Progenitor cell of endocrine pancreas (in vitro differentiated cells): ENCODE measurements around the gene MACC1. TPM values are rescaled to one million over a fixed set of nuclear protein-coding genes. Genes with fewer than 3 reads are reported as not detected.

ENCODE experiments used
- DNase-seq: peaks from one replicate; pipeline ENCODE4 v3.0.0; 2021; ENCODE audit warnings: low spot score; ENCODE audit not compliant: unreplicated experiment
- H3K27ac Mint-ChIP-seq: 2 replicates; pipeline ENCODE4 v1.8.0; 2021; ENCODE audit warnings: mild to moderate bottlenecking, moderate library complexity, mixed read lengths
- H3K27me3 Mint-ChIP-seq: 2 replicates; pipeline ENCODE4 v1.8.0; 2021; ENCODE audit warnings: mixed read lengths
- H3K36me3 Mint-ChIP-seq: 2 replicates; pipeline ENCODE4 v1.8.0; 2022; ENCODE audit warnings: mixed read lengths; ENCODE audit not compliant: insufficient read depth
- H3K4me1 Mint-ChIP-seq: 2 replicates; pipeline ENCODE4 v1.8.0; 2021; ENCODE audit warnings: low read depth, mixed read lengths
- H3K4me3 Mint-ChIP-seq: 2 replicates; pipeline ENCODE4 v1.8.0; 2021; ENCODE audit warnings: low read depth, mild to moderate bottlenecking, moderate library complexity, mixed read lengths
- H3K9me3 Mint-ChIP-seq: 2 replicates; pipeline ENCODE4 v1.8.0; 2021; ENCODE audit warnings: low read depth, mixed read lengths
- total RNA-seq: library from RNA; stranded (reverse); gene quantifications from 2 replicates; pipeline ENCODE4 v1.2.1, GENCODE V29; 2021
- TF ChIP-seq, protein P1 (sequence below): fragments of 200-600 bp; sonication (generic); IDR thresholded peaks from one replicate; pipeline ENCODE4 v1.5.0; 2021; ENCODE audit warnings: antibody characterized with exemption, mild to moderate bottlenecking; ENCODE audit not compliant: unreplicated experiment

Gene MACC1
- total RNA-seq, 1 donor from 2014 or later = 16.1 TPM

DNA sequence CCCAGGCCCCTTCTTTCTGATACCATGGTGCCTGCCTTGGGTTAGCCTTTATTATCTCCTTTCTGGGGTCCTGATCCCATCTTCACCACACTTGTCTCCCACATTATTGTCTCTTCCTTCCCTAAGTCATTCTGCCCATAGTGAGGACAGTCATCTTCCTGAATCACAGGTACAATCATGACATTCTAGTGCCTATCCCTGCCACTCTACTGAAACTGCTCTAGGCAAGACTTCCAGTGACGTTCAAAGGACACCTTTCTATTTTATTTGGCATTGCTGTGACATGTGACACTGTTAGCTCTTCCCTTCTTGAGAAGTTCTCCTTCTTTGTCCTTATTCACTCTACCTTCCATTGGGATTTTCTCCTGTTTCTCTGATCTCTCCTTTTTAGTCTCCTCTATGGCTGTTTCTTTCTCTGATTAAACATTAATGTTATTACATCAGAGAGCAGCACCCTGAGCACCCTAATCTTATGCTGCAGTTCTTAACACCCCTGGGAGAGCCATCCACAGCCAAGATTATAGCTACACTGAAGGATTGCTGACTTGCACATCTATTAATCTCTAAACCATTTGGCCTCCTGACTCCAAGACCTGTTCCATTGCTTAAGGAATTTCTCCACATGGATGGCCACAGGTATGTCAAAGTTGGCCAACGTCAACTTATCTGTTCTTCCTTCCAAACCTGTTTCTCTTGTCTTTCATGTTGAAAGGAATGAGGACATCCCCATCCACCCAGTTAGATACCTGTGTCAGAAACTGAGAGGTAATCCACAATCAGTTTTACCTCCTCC is 10.9 kb downstream of the MACC1 start:
- DNase-seq = no peak
- H3K4me1 Mint-ChIP-seq = peaks cover 2% of the 10 kb centered on the region
- H3K4me3 Mint-ChIP-seq = no peak overlapping the region
- no peak overlapping the region for H3K27ac Mint-ChIP-seq
- TF ChIP-seq, protein P1, sequence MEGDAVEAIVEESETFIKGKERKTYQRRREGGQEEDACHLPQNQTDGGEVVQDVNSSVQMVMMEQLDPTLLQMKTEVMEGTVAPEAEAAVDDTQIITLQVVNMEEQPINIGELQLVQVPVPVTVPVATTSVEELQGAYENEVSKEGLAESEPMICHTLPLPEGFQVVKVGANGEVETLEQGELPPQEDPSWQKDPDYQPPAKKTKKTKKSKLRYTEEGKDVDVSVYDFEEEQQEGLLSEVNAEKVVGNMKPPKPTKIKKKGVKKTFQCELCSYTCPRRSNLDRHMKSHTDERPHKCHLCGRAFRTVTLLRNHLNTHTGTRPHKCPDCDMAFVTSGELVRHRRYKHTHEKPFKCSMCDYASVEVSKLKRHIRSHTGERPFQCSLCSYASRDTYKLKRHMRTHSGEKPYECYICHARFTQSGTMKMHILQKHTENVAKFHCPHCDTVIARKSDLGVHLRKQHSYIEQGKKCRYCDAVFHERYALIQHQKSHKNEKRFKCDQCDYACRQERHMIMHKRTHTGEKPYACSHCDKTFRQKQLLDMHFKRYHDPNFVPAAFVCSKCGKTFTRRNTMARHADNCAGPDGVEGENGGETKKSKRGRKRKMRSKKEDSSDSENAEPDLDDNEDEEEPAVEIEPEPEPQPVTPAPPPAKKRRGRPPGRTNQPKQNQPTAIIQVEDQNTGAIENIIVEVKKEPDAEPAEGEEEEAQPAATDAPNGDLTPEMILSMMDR = no peak
- peaks cover 33% of the 10 kb centered on the region for H3K9me3 Mint-ChIP-seq
- H3K27me3 Mint-ChIP-seq = no peaks in the 10 kb centered on the region
- H3K36me3 Mint-ChIP-seq = peaks cover 32% of the 10 kb centered on the region

DNA sequence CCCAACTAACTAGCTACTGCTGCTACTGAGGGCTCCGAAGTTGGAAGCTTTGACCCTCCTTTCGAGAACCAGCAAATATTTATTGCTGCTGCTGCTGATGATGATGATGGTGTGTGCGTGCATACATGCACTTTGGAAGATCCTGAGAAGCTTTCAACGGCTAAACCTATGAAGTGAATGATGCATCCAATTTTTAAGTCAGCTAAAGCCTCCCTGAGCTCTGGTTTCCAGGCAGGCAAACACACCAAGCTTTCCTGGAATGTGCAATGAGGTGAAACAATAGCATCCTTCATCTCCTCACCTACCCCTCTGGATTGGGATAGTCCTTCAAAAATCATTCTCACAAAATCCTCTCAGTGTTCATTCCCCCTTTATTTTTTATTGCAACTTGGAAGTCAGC is 13.9 kb downstream of the MACC1 start:
- TF ChIP-seq, protein P1 = no peak
- Mint-ChIP-seq H3K27ac (no peak overlapping the region), H3K9me3 (peaks cover 14% of the 10 kb centered on the region), H3K36me3 (peaks cover 14% of the 10 kb centered on the region), H3K27me3 (no peaks in the 10 kb centered on the region), H3K4me1 (peaks cover 11% of the 10 kb centered on the region), H3K4me3 (no peak overlapping the region)
- no peak for DNase-seq

DNA sequence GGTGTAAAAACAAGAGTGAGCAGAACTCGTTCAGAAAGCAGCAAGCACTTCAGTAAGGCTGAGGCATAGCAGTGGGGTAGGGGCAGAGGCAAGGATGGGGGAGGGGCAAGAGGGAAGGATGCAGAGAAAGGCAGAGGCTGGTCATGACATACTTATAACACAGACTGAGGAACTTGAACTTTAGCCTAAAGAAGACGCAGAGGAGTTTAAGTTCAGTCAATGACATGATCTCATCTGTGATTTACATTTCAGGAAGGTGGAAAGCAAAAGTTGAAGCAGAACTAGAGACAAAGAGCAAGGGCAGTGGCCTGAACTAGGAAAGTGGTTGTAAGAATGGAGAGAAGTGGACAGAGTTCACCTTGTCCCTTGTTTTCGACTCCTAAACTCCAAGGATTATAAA is 15.8 kb downstream of the MACC1 start:
- DNase-seq = no peak
- no peak overlapping the region for H3K27ac Mint-ChIP-seq
- H3K4me3 Mint-ChIP-seq = no peak overlapping the region
- H3K36me3 Mint-ChIP-seq = peaks cover 9% of the 10 kb centered on the region
- H3K9me3 Mint-ChIP-seq = peaks cover 4% of the 10 kb centered on the region
- TF ChIP-seq, protein P1 = no peak
- no peaks in the 10 kb centered on the region for H3K27me3 Mint-ChIP-seq
- peaks cover 25% of the 10 kb centered on the region for H3K4me1 Mint-ChIP-seq

DNA sequence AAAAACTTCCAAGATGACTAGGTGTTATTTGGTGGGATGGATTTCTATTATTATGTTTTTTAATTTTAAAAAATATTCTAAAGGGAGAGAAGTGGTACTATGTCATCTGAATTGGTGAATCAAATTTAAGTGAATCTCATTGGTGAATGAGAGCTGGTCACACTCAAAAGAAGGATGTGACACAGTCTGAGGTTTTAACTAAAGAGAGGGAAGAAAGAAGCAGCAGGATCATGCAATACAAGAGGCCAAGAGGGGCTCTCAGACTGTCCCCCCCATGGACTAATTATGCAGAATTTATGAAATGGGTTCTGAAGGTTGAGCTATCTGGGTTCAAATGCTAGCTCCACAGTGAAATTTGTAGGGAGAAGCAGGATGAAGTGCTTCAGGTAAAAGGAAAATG is 16.2 kb downstream of the MACC1 start:
- Mint-ChIP-seq H3K36me3 (peaks cover 6% of the 10 kb centered on the region), H3K9me3 (peaks cover under 1% of the 10 kb centered on the region), H3K4me3 (no peak overlapping the region), H3K27ac (no peak overlapping the region), H3K27me3 (no peaks in the 10 kb centered on the region), H3K4me1 (peaks cover 25% of the 10 kb centered on the region)
- DNase-seq = no peak
- TF ChIP-seq, protein P1 = no peak

DNA sequence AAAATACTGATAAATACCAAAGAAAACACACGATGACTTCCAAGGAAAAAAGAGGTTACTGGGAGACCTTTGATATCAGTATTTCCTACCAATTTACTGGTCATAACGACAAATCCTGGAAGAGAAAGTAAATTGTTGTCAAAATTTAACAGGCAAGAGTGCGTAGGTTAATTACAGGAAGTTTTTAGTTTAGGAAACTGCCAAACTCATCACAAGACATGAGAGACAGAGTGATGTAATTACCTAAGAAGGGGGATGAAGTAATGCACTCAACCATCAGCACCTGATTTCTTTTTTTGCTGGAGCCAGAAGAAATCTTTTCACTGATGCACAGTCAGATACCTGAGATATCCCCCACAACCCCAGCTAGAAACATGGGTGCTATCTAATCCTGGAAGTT is 16.8 kb downstream of the MACC1 start:
- H3K4me3 Mint-ChIP-seq = no peak overlapping the region
- H3K9me3 Mint-ChIP-seq = peaks cover 5% of the 10 kb centered on the region
- H3K36me3 Mint-ChIP-seq = peaks cover 6% of the 10 kb centered on the region
- TF ChIP-seq, protein P1 = no peak
- no peak for DNase-seq
- H3K27me3 Mint-ChIP-seq = no peaks in the 10 kb centered on the region
- peaks cover 30% of the 10 kb centered on the region for H3K4me1 Mint-ChIP-seq
- H3K27ac Mint-ChIP-seq = no peak overlapping the region
